ENCODE results near the gene ID2.

DNA sequence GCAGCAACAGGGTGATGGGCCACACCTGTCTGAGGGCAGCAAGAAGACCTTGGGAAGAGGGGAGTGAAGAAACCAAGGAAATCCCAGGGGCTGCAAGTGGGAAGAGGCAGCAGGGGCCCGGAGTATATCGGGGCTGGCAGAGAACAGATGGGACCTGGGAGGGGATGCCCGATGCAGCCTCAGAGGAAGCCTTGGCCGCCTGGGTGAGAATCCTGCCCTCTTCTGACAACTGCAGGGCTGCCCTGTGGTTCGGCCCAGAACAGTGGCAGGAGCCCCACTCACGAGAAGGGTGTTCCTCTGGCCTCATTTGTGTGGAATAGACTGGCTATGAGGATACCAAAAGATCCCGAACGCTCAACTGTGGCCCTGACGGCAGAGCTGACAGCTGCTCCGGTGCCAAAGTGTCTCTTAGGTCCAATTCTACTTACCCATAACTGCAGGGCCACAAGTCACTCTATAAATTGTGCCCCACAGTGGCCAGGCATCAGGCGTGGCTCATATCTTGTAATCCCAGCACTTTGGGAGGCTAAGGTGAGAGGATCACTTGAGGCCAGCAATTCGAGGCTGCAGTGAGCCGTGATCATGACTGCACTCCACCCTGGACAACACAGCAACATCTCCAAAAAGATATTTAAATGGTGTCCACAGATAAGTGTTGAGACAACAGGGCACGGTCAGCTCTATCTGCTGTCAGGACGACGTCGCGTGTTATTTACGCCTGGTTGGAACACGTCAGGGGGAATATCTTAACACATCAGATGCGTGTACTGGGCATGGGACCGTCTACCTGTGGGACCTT, 23.6 kb upstream of the ID2 start:
- TF ChIP-seq, protein P1, sequence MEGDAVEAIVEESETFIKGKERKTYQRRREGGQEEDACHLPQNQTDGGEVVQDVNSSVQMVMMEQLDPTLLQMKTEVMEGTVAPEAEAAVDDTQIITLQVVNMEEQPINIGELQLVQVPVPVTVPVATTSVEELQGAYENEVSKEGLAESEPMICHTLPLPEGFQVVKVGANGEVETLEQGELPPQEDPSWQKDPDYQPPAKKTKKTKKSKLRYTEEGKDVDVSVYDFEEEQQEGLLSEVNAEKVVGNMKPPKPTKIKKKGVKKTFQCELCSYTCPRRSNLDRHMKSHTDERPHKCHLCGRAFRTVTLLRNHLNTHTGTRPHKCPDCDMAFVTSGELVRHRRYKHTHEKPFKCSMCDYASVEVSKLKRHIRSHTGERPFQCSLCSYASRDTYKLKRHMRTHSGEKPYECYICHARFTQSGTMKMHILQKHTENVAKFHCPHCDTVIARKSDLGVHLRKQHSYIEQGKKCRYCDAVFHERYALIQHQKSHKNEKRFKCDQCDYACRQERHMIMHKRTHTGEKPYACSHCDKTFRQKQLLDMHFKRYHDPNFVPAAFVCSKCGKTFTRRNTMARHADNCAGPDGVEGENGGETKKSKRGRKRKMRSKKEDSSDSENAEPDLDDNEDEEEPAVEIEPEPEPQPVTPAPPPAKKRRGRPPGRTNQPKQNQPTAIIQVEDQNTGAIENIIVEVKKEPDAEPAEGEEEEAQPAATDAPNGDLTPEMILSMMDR (IDR thresholded peaks at IDR 0.05), result no peak
- TF ChIP-seq POLR2A (IDR thresholded peaks at IDR 0.05) (no peak), POLR2AphosphoS5 (IDR thresholded peaks at IDR 0.05) (no peak)

Data from breast epithelium (tissue), 3 donors.